Fibroblast of skin of right biceps (primary cell): ENCODE measurements around the gene INTS6.
A peak's percentile ranks its signal among the peaks of the same experiment; 100 is the strongest.
"Not testable (repeated sequence)": the region's sequence is repeated elsewhere in the genome, so short reads cannot be mapped to it uniquely, and the experiment has no call there.

ENCODE experiments used
- DNase-seq: peaks from one replicate; pipeline ENCODE4 v3.0.0-alpha.2; 2013

INTS6 gene

GRCh38 chr13:51453959-51454703 lies 1.3 kb upstream of the INTS6 start:
- DNase-seq: no peak

- DNase-seq: peak; percentile 77
These were observed 547 bp upstream of the INTS6 start for GRCh38 chr13:51453207-51453958.

- peak; percentile 79 for DNase-seq
These were observed 1.1 kb downstream of the INTS6 start for GRCh38 chr13:51451467-51452360.

GRCh38 chr13:51451134-51451466 lies 1.7 kb downstream of the INTS6 start:
- peak; percentile 2 for DNase-seq

- no peak for DNase-seq
These were observed 3.8 kb downstream of the INTS6 start for GRCh38 chr13:51449018-51449417.

GRCh38 chr13:51444922-51445321 lies 7.9 kb downstream of the INTS6 start:
- peak; percentile 47 for DNase-seq

GRCh38 chr13:51440381-51440780 lies 12.5 kb downstream of the INTS6 start:
- DNase-seq: no peak

- DNase-seq: no peak
These were observed 15.2 kb downstream of the INTS6 start for GRCh38 chr13:51437550-51438127.

GRCh38 chr13:51435002-51435578 lies 17.7 kb downstream of the INTS6 start:
- peak; percentile 25 for DNase-seq

GRCh38 chr13:51432576-51432975 lies 20.3 kb downstream of the INTS6 start:
- no peak for DNase-seq

GRCh38 chr13:51426982-51427381 lies 25.9 kb downstream of the INTS6 start:
- no peak for DNase-seq

GRCh38 chr13:51425410-51426042 lies 27.3 kb downstream of the INTS6 start:
- DNase-seq: peak; percentile 60

GRCh38 chr13:51423766-51424165 lies 29.1 kb downstream of the INTS6 start:
- DNase-seq: no peak

GRCh38 chr13:51422484-51422883 lies 30.4 kb downstream of the INTS6 start:
- DNase-seq: no peak

- DNase-seq: no peak
These were observed 31.9 kb downstream of the INTS6 start for GRCh38 chr13:51420681-51421490.

GRCh38 chr13:51419001-51419636 lies 33.7 kb downstream of the INTS6 start:
- DNase-seq: no peak

- no peak for DNase-seq
These were observed 35.1 kb downstream of the INTS6 start for GRCh38 chr13:51417716-51418115.

GRCh38 chr13:51416107-51416506 lies 36.7 kb downstream of the INTS6 start:
- DNase-seq: no peak

- not testable (repeated sequence) for DNase-seq
These were observed 37.5 kb downstream of the INTS6 start for GRCh38 chr13:51415339-51415738.

- DNase-seq: no peak
These were observed 40.4 kb downstream of the INTS6 start for GRCh38 chr13:51412431-51412830.

GRCh38 chr13:51405176-51405575 lies 47.7 kb downstream of the INTS6 start:
- DNase-seq: no peak
